Endothelial cell (in vitro differentiated cells): ENCODE data around the gene CAP2. TPM values are rescaled to one million over a fixed set of nuclear protein-coding genes. Genes with fewer than 3 reads are reported as not detected.

ENCODE experiments used
- DNase-seq: peaks from one replicate; pipeline ENCODE4 v3.0.0; 2021; ENCODE audit warnings: low spot score
- H3K27ac Mint-ChIP-seq: one replicate; pipeline ENCODE4 v1.8.0; 2021; ENCODE audit warnings: mixed read lengths, inconsistent platforms; ENCODE audit not compliant: unreplicated experiment
- H3K27me3 Mint-ChIP-seq: one replicate; pipeline ENCODE4 v1.8.0; 2021; ENCODE audit warnings: mild to moderate bottlenecking, moderate library complexity, mixed read lengths, inconsistent platforms; ENCODE audit not compliant: unreplicated experiment
- H3K36me3 Mint-ChIP-seq: one replicate; pipeline ENCODE4 v1.8.0; 2021; ENCODE audit warnings: mild to moderate bottlenecking, low read depth, mixed read lengths, inconsistent platforms; ENCODE audit not compliant: unreplicated experiment
- H3K4me1 Mint-ChIP-seq: one replicate; pipeline ENCODE4 v1.8.0; 2021; ENCODE audit warnings: mild to moderate bottlenecking, mixed read lengths, inconsistent platforms; ENCODE audit not compliant: unreplicated experiment
- H3K4me3 Mint-ChIP-seq: one replicate; pipeline ENCODE4 v1.8.0; 2021; ENCODE audit warnings: mild to moderate bottlenecking, mixed read lengths, inconsistent platforms; ENCODE audit not compliant: unreplicated experiment
- H3K9me3 Mint-ChIP-seq: one replicate; pipeline ENCODE4 v1.8.0; 2021; ENCODE audit warnings: mixed read lengths, inconsistent platforms; ENCODE audit not compliant: unreplicated experiment
- total RNA-seq: library from RNA; stranded (reverse); fragmentation: NEBNext Ultra II Directional; extraction: Animal tissue kit (Norgen Biotek cat#: 25700); gene quantifications from one replicate; pipeline ENCODE4 v1.2.1, GENCODE V29; 2021; ENCODE audit not compliant: unreplicated experiment
- TF ChIP-seq, protein P1 (sequence below): fragments of 200-600 bp; sonication (generic); IDR thresholded peaks from one replicate; pipeline ENCODE4 v1.5.0; 2021; ENCODE audit warnings: antibody characterized with exemption; ENCODE audit not compliant: unreplicated experiment

CAP2 gene
- total RNA-seq, 1 donor from 2014 or later, result 4.4 TPM

DNA sequence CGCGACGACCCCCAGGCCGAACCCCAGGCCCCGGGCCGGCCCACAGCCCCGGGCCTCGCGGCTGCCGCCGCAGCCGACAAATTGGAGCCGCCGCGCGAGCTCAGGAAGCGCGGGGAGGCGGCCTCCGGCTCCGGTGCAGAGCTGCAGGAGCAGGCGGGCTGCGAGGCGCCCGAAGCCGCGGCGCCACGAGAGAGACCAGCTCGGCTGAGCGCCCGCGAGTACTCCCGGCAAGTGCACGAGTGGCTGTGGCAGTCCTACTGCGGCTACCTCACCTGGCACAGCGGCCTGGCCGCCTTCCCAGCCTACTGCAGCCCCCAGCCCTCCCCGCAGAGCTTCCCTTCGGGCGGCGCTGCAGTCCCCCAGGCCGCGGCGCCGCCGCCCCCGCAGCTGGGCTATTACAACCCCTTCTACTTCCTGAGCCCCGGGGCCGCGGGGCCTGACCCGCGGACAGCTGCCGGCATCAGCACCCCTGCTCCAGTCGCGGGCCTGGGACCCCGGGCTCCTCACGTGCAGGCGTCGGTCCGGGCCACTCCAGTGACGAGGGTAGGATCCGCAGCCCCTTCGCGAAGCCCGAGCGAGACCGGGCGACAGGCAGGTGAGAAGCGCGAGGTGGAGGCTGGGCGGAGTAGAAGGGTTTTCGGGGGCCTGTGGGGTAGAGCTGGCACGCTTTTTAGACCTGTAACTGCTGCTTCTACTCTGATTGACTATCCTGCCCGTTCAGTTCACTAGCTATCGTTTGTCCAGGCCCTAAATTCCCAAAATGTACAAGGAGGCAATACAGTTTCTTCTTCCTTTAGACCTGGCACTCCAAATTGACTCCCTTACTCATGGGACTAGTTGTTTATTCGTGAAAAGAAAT is 207.4 kb downstream of the CAP2 start:
- Mint-ChIP-seq H3K4me1 (peaks cover 5% of the 10 kb centered on the region), H3K27ac (no peak overlapping the region), H3K9me3 (no peaks in the 10 kb centered on the region), H3K27me3 (peaks cover 8% of the 10 kb centered on the region), H3K36me3 (peaks cover 8% of the 10 kb centered on the region), H3K4me3 (peak overlapping the region; percentile 93)
- DNase-seq, result peak; percentile 47
- TF ChIP-seq, protein P1, sequence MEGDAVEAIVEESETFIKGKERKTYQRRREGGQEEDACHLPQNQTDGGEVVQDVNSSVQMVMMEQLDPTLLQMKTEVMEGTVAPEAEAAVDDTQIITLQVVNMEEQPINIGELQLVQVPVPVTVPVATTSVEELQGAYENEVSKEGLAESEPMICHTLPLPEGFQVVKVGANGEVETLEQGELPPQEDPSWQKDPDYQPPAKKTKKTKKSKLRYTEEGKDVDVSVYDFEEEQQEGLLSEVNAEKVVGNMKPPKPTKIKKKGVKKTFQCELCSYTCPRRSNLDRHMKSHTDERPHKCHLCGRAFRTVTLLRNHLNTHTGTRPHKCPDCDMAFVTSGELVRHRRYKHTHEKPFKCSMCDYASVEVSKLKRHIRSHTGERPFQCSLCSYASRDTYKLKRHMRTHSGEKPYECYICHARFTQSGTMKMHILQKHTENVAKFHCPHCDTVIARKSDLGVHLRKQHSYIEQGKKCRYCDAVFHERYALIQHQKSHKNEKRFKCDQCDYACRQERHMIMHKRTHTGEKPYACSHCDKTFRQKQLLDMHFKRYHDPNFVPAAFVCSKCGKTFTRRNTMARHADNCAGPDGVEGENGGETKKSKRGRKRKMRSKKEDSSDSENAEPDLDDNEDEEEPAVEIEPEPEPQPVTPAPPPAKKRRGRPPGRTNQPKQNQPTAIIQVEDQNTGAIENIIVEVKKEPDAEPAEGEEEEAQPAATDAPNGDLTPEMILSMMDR, result no peak

DNA sequence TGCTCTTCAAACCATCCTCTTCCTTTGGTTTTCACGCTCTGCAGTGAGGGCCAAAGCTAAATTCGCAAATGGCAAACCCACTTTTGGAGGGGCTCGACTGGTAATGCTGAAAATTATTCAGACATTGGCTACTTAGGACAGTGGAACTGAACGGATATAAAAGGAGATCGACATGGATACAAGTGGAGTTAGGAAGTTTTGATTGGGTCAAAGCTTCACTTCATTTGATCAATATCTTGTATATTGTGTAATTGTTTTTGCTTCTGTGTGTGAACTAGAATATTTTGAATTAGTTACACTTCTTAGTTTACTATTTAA is 207.9 kb downstream of the CAP2 start:
- TF ChIP-seq, protein P1, result no peak
- Mint-ChIP-seq H3K27ac (peak overlapping the region; percentile 24), H3K27me3 (peaks cover 8% of the 10 kb centered on the region), H3K4me1 (peaks cover 5% of the 10 kb centered on the region), H3K9me3 (no peaks in the 10 kb centered on the region), H3K36me3 (peaks cover 10% of the 10 kb centered on the region), H3K4me3 (peak overlapping the region; percentile 93)
- no peak for DNase-seq

GRCh38 chr6:17602888-17603287 is 209.5 kb downstream of the CAP2 start:
- DNase-seq, result no peak
- peaks cover 8% of the 10 kb centered on the region for H3K27me3 Mint-ChIP-seq
- H3K27ac Mint-ChIP-seq, result no peak overlapping the region
- H3K4me1 Mint-ChIP-seq, result peaks cover 5% of the 10 kb centered on the region
- no peaks in the 10 kb centered on the region for H3K9me3 Mint-ChIP-seq
- TF ChIP-seq, protein P1, result no peak
- H3K4me3 Mint-ChIP-seq, result no peak overlapping the region
- H3K36me3 Mint-ChIP-seq, result peaks cover 14% of the 10 kb centered on the region

DNA sequence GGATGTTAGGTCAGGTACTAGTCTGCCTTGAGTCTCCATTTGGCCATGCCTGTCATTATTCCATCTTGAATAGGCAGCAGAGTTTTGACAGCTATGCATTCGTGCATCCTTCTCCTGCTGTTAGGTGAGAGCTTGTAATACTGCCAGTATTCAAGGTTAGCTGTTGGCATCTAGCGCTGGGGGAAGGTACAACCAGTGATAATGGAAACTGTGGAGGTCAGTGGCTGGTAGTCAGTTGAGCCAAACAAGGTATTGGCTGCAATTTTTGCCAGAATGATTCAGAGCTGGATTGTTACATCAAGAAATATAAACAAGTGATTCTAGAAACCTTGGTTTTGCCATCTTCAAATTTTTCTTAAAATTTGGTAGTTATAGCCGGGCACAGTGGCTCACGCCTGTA is 213.2 kb downstream of the CAP2 start:
- Mint-ChIP-seq H3K4me1 (no peaks in the 10 kb centered on the region), H3K4me3 (no peak overlapping the region), H3K27ac (no peak overlapping the region), H3K27me3 (peaks cover 1% of the 10 kb centered on the region), H3K9me3 (no peaks in the 10 kb centered on the region), H3K36me3 (peaks cover 11% of the 10 kb centered on the region)
- no peak for DNase-seq
- TF ChIP-seq, protein P1, result no peak

Other genes with a start within 250 kb of the CAP2 start
- 19.6 TPM for gene RBM24, start 112.2 kb upstream of the CAP2 start, total RNA-seq
- gene FAM8A1, start 206.7 kb downstream of the CAP2 start, total RNA-seq, result 7.6 TPM